Measurements from ENCODE around the gene ADAMTS2.

The ADAMTS2 gene

GRCh38 chr5:179317411-179318220, 27.6 kb downstream of the ADAMTS2 start:
- no peak overlapping the region for H3K4me3 ChIP-seq (ENCODE audit: low read length)
- no peak for DNase-seq (ENCODE audit: low read depth, low spot score)

GRCh38 chr5:179316982-179317381, 28.3 kb downstream of the ADAMTS2 start:
- no peak overlapping the region for H3K4me3 ChIP-seq (ENCODE audit: low read length)
- DNase-seq (ENCODE audit: low read depth, low spot score): no peak

GRCh38 chr5:179316111-179316551, 29.1 kb downstream of the ADAMTS2 start:
- no peak for DNase-seq (ENCODE audit: low read depth, low spot score)
- no peak overlapping the region for H3K4me3 ChIP-seq (ENCODE audit: low read length)

GRCh38 chr5:179315356-179315890, 29.8 kb downstream of the ADAMTS2 start:
- DNase-seq (ENCODE audit: low read depth, low spot score): no peak
- H3K4me3 ChIP-seq (ENCODE audit: low read length): no peak overlapping the region

GRCh38 chr5:179314606-179315355, 30.5 kb downstream of the ADAMTS2 start:
- DNase-seq (ENCODE audit: low read depth, low spot score): no peak
- H3K4me3 ChIP-seq (ENCODE audit: low read length): no peak overlapping the region

- no peak overlapping the region for H3K4me3 ChIP-seq (ENCODE audit: low read length)
- DNase-seq (ENCODE audit: low read depth, low spot score): no peak
Measured at GRCh38 chr5:179313849-179314521, 31.3 kb downstream of the ADAMTS2 start.

- no peak overlapping the region for H3K4me3 ChIP-seq (ENCODE audit: low read length)
- DNase-seq (ENCODE audit: low read depth, low spot score): no peak
Measured at GRCh38 chr5:179312557-179313235, 32.6 kb downstream of the ADAMTS2 start.

- DNase-seq (ENCODE audit: low read depth, low spot score): no peak
Measured at GRCh38 chr5:179311581-179311980, 33.7 kb downstream of the ADAMTS2 start.

GRCh38 chr5:179311091-179311470, 34.2 kb downstream of the ADAMTS2 start:
- no peak overlapping the region for H3K4me3 ChIP-seq (ENCODE audit: low read length)
- DNase-seq (ENCODE audit: low read depth, low spot score): no peak

More at GRCh38 chr5:179311581-179311980, 33.7 kb downstream of the ADAMTS2 start:
- no peak overlapping the region for H3K4me3 ChIP-seq (ENCODE audit: low read length)

GRCh38 chr5:179310439-179311090, 34.7 kb downstream of the ADAMTS2 start:
- no peak for DNase-seq (ENCODE audit: low read depth, low spot score)
- no peak overlapping the region for H3K4me3 ChIP-seq (ENCODE audit: low read length)

GRCh38 chr5:179309751-179310320, 35.4 kb downstream of the ADAMTS2 start:
- H3K4me3 ChIP-seq (ENCODE audit: low read length): no peak overlapping the region
- no peak for DNase-seq (ENCODE audit: low read depth, low spot score)

GRCh38 chr5:179309383-179309670, 35.9 kb downstream of the ADAMTS2 start:
- H3K4me3 ChIP-seq (ENCODE audit: low read length): no peak overlapping the region
- no peak for DNase-seq (ENCODE audit: low read depth, low spot score)

- DNase-seq (ENCODE audit: low read depth, low spot score): no peak
- H3K4me3 ChIP-seq (ENCODE audit: low read length): no peak overlapping the region
Measured at GRCh38 chr5:179308563-179309382, 36.5 kb downstream of the ADAMTS2 start.

GRCh38 chr5:179307931-179308471, 37.3 kb downstream of the ADAMTS2 start:
- no peak for DNase-seq (ENCODE audit: low read depth, low spot score)
- no peak overlapping the region for H3K4me3 ChIP-seq (ENCODE audit: low read length)

- no peak for DNase-seq (ENCODE audit: low read depth, low spot score)
- no peak overlapping the region for H3K4me3 ChIP-seq (ENCODE audit: low read length)
Measured at GRCh38 chr5:179307013-179307800, 38.1 kb downstream of the ADAMTS2 start.

GRCh38 chr5:179306191-179307012, 38.9 kb downstream of the ADAMTS2 start:
- no peak for DNase-seq (ENCODE audit: low read depth, low spot score)
- H3K4me3 ChIP-seq (ENCODE audit: low read length): no peak overlapping the region
